Ishikawa (cell line): ENCODE measurements around the gene RAP1GAP2.

Source experiments
- CEBPB ChIP-seq: IDR thresholded peaks from 2 replicates; pipeline ENCODE4 v1.6.1; 2012
- CREB1 ChIP-seq: IDR thresholded peaks from 2 replicates; pipeline ENCODE4 v1.6.1; 2012; ENCODE audit warnings: low read depth
- EGR1 ChIP-seq: IDR thresholded peaks from 2 replicates; pipeline ENCODE4 v1.6.1; 2012
- EP300 ChIP-seq: IDR thresholded peaks from 2 replicates; pipeline ENCODE4 v1.6.1; 2012; ENCODE audit warnings: borderline replicate concordance
- FOXM1 ChIP-seq: IDR thresholded peaks from 2 replicates; pipeline ENCODE4 v1.6.1; 2012; ENCODE audit warnings: low read depth, borderline replicate concordance
- MAX ChIP-seq: IDR thresholded peaks from 2 replicates; pipeline ENCODE4 v1.6.1; 2012
- NFIC ChIP-seq: IDR thresholded peaks from 2 replicates; pipeline ENCODE4 v1.6.1; 2012
- RAD21 ChIP-seq: IDR thresholded peaks from 2 replicates; pipeline ENCODE4 v1.6.1; 2012; ENCODE audit warnings: low read depth
- TAF1 ChIP-seq: IDR thresholded peaks from 2 replicates; pipeline ENCODE4 v1.6.1; 2012; ENCODE audit warnings: low read depth, mild to moderate bottlenecking
- TCF12 ChIP-seq: IDR thresholded peaks from 2 replicates; pipeline ENCODE4 v1.6.1; 2012; ENCODE audit warnings: low read depth
- TEAD4 ChIP-seq: IDR thresholded peaks from 2 replicates; pipeline ENCODE4 v1.6.1; 2012
- USF1 ChIP-seq: IDR thresholded peaks from 2 replicates; pipeline ENCODE4 v1.6.1; 2012
- YY1 ChIP-seq: IDR thresholded peaks from 2 replicates; pipeline ENCODE4 v1.6.1; 2012; ENCODE audit warnings: low read depth
- ZBTB7A ChIP-seq: IDR thresholded peaks from 2 replicates; pipeline ENCODE4 v1.6.1; 2012; ENCODE audit warnings: low read depth
- TF ChIP-seq, protein P1 (sequence below): IDR thresholded peaks from 2 replicates; pipeline ENCODE4 v1.6.1; 2012; ENCODE audit warnings: low read depth, mild to moderate bottlenecking

RAP1GAP2 gene

DNA sequence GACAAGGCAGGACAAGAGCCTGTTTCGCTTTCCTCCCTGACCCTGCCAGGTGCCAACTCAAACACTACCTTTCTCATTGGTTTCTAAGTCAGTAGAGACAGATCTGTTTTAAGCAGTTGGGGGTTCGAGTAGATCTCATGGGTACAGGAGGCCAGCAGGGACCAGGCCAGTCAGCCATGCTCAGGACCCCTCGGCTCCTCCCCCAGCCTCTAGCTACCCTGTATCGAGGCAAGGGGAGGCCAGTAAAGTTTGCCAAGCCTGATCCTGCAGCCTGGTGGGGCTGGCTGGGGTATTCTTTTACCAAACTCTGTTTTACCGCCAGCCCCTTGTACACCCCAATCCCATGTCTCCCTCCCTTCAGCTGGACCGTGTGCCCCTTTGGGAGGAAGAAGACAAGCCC, 240.6 kb downstream of the RAP1GAP2 start:
- TF ChIP-seq, protein P1, sequence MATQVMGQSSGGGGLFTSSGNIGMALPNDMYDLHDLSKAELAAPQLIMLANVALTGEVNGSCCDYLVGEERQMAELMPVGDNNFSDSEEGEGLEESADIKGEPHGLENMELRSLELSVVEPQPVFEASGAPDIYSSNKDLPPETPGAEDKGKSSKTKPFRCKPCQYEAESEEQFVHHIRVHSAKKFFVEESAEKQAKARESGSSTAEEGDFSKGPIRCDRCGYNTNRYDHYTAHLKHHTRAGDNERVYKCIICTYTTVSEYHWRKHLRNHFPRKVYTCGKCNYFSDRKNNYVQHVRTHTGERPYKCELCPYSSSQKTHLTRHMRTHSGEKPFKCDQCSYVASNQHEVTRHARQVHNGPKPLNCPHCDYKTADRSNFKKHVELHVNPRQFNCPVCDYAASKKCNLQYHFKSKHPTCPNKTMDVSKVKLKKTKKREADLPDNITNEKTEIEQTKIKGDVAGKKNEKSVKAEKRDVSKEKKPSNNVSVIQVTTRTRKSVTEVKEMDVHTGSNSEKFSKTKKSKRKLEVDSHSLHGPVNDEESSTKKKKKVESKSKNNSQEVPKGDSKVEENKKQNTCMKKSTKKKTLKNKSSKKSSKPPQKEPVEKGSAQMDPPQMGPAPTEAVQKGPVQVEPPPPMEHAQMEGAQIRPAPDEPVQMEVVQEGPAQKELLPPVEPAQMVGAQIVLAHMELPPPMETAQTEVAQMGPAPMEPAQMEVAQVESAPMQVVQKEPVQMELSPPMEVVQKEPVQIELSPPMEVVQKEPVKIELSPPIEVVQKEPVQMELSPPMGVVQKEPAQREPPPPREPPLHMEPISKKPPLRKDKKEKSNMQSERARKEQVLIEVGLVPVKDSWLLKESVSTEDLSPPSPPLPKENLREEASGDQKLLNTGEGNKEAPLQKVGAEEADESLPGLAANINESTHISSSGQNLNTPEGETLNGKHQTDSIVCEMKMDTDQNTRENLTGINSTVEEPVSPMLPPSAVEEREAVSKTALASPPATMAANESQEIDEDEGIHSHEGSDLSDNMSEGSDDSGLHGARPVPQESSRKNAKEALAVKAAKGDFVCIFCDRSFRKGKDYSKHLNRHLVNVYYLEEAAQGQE, result no peak
- TF ChIP-seq TCF12 (no peak), TEAD4 (no peak), TAF1 (no peak), RAD21 (no peak), EGR1 (no peak), USF1 (no peak), NFIC (no peak), YY1 (no peak), EP300 (no peak), CEBPB (no peak)

DNA sequence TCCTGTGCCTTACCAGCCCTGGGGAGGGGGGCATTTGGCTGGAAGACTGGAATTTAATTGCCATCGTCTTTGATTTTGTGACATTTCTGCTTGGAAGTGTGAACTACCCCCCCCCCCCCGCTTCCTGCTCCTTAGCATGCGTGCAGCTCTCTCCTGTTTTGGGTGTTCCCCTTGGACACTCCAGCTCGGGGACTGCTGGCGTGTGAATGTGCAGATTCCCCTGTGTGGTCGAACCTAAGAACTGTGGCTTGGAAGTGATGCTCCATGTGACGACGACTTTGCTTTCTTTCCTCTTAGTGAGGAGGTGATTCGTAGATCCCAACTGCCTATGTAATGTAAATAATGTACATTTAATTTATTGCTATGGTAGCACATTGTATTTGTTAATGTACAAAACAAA, 241.0 kb downstream of the RAP1GAP2 start:
- TF ChIP-seq ZBTB7A, result no peak
- no peak for TF ChIP-seq YY1
- TF ChIP-seq NFIC, result no peak
- TF ChIP-seq CEBPB, result no peak
- no peak for TF ChIP-seq TCF12
- TF ChIP-seq EP300, result no peak
- no peak for TF ChIP-seq FOXM1
- no peak for TF ChIP-seq MAX
- TF ChIP-seq TAF1, result no peak
- no peak for TF ChIP-seq TEAD4
- no peak for TF ChIP-seq EGR1
- no peak for TF ChIP-seq RAD21
- TF ChIP-seq, protein P1, result no peak
- TF ChIP-seq USF1, result no peak
- no peak for TF ChIP-seq CREB1

- TF ChIP-seq TCF12 (no peak), CEBPB (no peak), MAX (no peak), EGR1 (no peak), EP300 (no peak), ZBTB7A (no peak), RAD21 (no peak), TEAD4 (no peak), TAF1 (no peak), NFIC (no peak), CREB1 (no peak), FOXM1 (no peak), USF1 (no peak), YY1 (no peak)
- TF ChIP-seq, protein P1, result no peak
These were observed 242.7 kb downstream of the RAP1GAP2 start for GRCh38 chr17:3038941-3039340.

DNA sequence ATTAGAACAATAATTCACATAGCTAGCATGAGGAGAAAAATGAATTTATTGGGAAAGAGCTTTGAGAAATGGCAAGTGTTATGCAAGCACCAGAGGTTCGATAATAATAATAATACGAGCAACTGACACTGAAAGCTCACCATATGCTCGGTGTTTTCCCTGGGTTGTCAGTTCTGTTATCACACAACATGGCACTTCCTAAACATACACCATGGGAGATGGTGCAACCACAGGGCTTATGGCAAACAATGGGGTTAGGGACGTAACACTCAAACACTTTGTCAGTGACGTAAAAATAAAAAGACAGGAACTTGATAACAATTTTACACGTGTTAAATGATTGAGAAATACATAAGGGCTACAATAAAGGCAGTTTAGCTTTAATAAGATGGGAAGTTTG, 243.5 kb downstream of the RAP1GAP2 start:
- TF ChIP-seq YY1, result no peak
- no peak for TF ChIP-seq USF1
- TF ChIP-seq EGR1, result no peak
- no peak for TF ChIP-seq CEBPB
- no peak for TF ChIP-seq NFIC
- no peak for TF ChIP-seq TCF12
- TF ChIP-seq, protein P1, result no peak
